Breast epithelium (tissue), 3 donors: ENCODE data around the gene ARTN.

Experiments used
- POLR2A ChIP-seq: fragments of 450-650 bp; IDR thresholded peaks from one replicate; pipeline ENCODE4 v1.6.1; 2016; ENCODE audit warnings: antibody characterized with exemption, mild to moderate bottlenecking, moderate library complexity
- TF ChIP-seq, protein P1 (sequence below), 3 donors: fragments of 450-650 bp; IDR thresholded peaks; one replicate each; pipeline ENCODE4 v1.5.1; 2016 to 2017; ENCODE audit warnings: antibody characterized with exemption in 3 of 3, mild to moderate bottlenecking in 3 of 3, moderate library complexity in 3 of 3

DNA sequence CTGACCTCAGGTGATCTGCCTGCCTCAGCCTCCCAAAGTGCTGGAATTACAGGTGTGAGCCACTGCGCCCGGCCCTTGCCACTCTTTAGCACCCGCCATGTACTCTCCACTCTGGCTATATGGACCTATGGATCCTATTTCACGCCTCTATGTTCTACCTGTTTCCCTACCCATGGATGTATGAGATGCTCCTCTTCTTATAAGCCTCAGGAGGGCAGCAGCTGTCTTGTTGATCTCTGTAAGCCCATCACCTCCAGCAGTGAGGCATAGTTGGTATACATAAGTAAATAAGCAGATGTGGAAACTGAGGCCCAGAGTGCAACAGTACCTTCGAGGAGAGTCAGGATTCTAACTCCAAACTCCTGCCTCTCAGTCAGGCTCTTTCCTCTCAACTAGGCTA is 24.7 kb upstream of the ARTN start:
- TF ChIP-seq POLR2A, result no peak
- TF ChIP-seq, protein P1, sequence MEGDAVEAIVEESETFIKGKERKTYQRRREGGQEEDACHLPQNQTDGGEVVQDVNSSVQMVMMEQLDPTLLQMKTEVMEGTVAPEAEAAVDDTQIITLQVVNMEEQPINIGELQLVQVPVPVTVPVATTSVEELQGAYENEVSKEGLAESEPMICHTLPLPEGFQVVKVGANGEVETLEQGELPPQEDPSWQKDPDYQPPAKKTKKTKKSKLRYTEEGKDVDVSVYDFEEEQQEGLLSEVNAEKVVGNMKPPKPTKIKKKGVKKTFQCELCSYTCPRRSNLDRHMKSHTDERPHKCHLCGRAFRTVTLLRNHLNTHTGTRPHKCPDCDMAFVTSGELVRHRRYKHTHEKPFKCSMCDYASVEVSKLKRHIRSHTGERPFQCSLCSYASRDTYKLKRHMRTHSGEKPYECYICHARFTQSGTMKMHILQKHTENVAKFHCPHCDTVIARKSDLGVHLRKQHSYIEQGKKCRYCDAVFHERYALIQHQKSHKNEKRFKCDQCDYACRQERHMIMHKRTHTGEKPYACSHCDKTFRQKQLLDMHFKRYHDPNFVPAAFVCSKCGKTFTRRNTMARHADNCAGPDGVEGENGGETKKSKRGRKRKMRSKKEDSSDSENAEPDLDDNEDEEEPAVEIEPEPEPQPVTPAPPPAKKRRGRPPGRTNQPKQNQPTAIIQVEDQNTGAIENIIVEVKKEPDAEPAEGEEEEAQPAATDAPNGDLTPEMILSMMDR (IDR thresholded peaks at IDR 0.05), result no peak
